PFSK-1 (cell line): Measurements from ENCODE around the gene BAHCC1.

Source experiments
- FOXP2 ChIP-seq: optimal IDR thresholded peaks from 2 replicates; pipeline ENCODE3; 2011; ENCODE audit warnings: borderline replicate concordance, control low read depth, inconsistent platforms; ENCODE audit not compliant: insufficient read depth; ENCODE audit errors: extremely low read length, extremely low read depth
- POLR2AphosphoS5 ChIP-seq: IDR thresholded peaks from 2 replicates; pipeline ENCODE4 v1.6.1; 2012; ENCODE audit warnings: low read depth, mild to moderate bottlenecking, control low read depth, low read length, moderate library complexity
- REST ChIP-seq, 2 experiments: IDR thresholded peaks; 2 replicates each; pipeline versions ENCODE4 v1.6.1 to v1.8.0; 2011 to 2012; ENCODE audit warnings: low read depth in 2 of 2, low read length in 2 of 2, control low read depth in 1 of 2, inconsistent platforms in 1 of 2, mild to moderate bottlenecking in 1 of 2, moderate library complexity in 1 of 2; ENCODE audit not compliant: insufficient read depth in 1 of 2
- SIN3A ChIP-seq: IDR thresholded peaks from 2 replicates; pipeline ENCODE4 v1.6.1; 2012; ENCODE audit warnings: mild to moderate bottlenecking, low read length, moderate library complexity, borderline replicate concordance; ENCODE audit not compliant: insufficient read depth
- TAF1 ChIP-seq: IDR thresholded peaks from 2 replicates; pipeline ENCODE4 v1.6.1; 2012; ENCODE audit warnings: low read length, control low read depth, borderline replicate concordance; ENCODE audit not compliant: insufficient read depth

BAHCC1 gene

GRCh38 chr17:81466564-81467472 lies 71.6 kb downstream of the BAHCC1 start:
- TF ChIP-seq SIN3A (no peak), POLR2AphosphoS5 (no peak), FOXP2 (no peak), TAF1 (no peak), REST (IDR thresholded peaks at IDR 0.05; ENCODE audit: insufficient read depth in 1 of 2, low read depth in 2 of 2, low read length in 2 of 2) (no peak)

GRCh38 chr17:81468111-81468769 lies 73.0 kb downstream of the BAHCC1 start:
- TF ChIP-seq REST (IDR thresholded peaks at IDR 0.05; ENCODE audit: insufficient read depth in 1 of 2, low read depth in 2 of 2, low read length in 2 of 2): no peak
- no peak for TF ChIP-seq TAF1
- TF ChIP-seq FOXP2: no peak
- TF ChIP-seq POLR2AphosphoS5: no peak
- TF ChIP-seq SIN3A: no peak

- TF ChIP-seq REST (IDR thresholded peaks at IDR 0.05; ENCODE audit: insufficient read depth in 1 of 2, low read depth in 2 of 2, low read length in 2 of 2): no peak
- no peak for TF ChIP-seq TAF1
- TF ChIP-seq FOXP2: no peak
- TF ChIP-seq SIN3A: no peak
- TF ChIP-seq POLR2AphosphoS5: no peak
Observed at GRCh38 chr17:81468770-81469121, 73.5 kb downstream of the BAHCC1 start.

- TF ChIP-seq REST (IDR thresholded peaks at IDR 0.05; ENCODE audit: insufficient read depth in 1 of 2, low read depth in 2 of 2, low read length in 2 of 2): no peak
Observed at GRCh38 chr17:81469266-81469665, 74.0 kb downstream of the BAHCC1 start.
